Endothelial cell (in vitro differentiated cells): ENCODE results near the gene BRS3. TPM values are rescaled to one million over a fixed set of nuclear protein-coding genes. Genes with fewer than 3 reads are reported as not detected.

Experiments
- DNase-seq: peaks from one replicate; pipeline ENCODE4 v3.0.0; 2021; ENCODE audit warnings: low spot score
- H3K27ac Mint-ChIP-seq: one replicate; pipeline ENCODE4 v1.8.0; 2021; ENCODE audit warnings: mixed read lengths, inconsistent platforms; ENCODE audit not compliant: unreplicated experiment
- H3K27me3 Mint-ChIP-seq: one replicate; pipeline ENCODE4 v1.8.0; 2021; ENCODE audit warnings: mild to moderate bottlenecking, moderate library complexity, mixed read lengths, inconsistent platforms; ENCODE audit not compliant: unreplicated experiment
- H3K36me3 Mint-ChIP-seq: one replicate; pipeline ENCODE4 v1.8.0; 2021; ENCODE audit warnings: mild to moderate bottlenecking, low read depth, mixed read lengths, inconsistent platforms; ENCODE audit not compliant: unreplicated experiment
- H3K4me1 Mint-ChIP-seq: one replicate; pipeline ENCODE4 v1.8.0; 2021; ENCODE audit warnings: mild to moderate bottlenecking, mixed read lengths, inconsistent platforms; ENCODE audit not compliant: unreplicated experiment
- H3K4me3 Mint-ChIP-seq: one replicate; pipeline ENCODE4 v1.8.0; 2021; ENCODE audit warnings: mild to moderate bottlenecking, mixed read lengths, inconsistent platforms; ENCODE audit not compliant: unreplicated experiment
- H3K9me3 Mint-ChIP-seq: one replicate; pipeline ENCODE4 v1.8.0; 2021; ENCODE audit warnings: mixed read lengths, inconsistent platforms; ENCODE audit not compliant: unreplicated experiment
- total RNA-seq: library from RNA; stranded (reverse); fragmentation: NEBNext Ultra II Directional; extraction: Animal tissue kit (Norgen Biotek cat#: 25700); gene quantifications from one replicate; pipeline ENCODE4 v1.2.1, GENCODE V29; 2021; ENCODE audit not compliant: unreplicated experiment
- TF ChIP-seq, protein P1 (sequence below): fragments of 200-600 bp; sonication (generic); IDR thresholded peaks from one replicate; pipeline ENCODE4 v1.5.0; 2021; ENCODE audit warnings: antibody characterized with exemption; ENCODE audit not compliant: unreplicated experiment

The BRS3 gene
- total RNA-seq, 1 donor from 2014 or later: not detected

DNA sequence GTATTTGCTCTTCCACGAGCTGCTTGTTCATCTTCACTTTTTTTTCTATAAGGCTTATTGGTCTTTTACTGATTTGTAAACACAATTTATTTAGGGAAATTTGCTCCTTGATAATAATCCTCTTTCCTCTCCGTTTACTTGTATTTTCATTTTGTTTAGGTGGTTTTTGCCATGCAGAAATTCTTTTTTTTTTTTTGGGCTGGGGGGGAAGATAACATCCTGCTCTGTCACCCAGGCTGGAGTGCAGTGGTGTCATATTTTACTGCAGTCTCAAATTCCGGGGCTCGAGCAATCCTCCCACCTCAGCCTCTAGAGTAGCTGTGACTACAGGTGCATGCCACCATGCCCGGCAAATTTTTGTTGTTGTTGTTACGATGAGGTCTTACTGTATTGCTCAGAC is 31.6 kb upstream of the BRS3 start:
- H3K27me3 Mint-ChIP-seq: no peaks in the 10 kb centered on the region
- no peak for DNase-seq
- no peaks in the 10 kb centered on the region for H3K4me1 Mint-ChIP-seq
- H3K4me3 Mint-ChIP-seq: no peak overlapping the region
- TF ChIP-seq, protein P1, sequence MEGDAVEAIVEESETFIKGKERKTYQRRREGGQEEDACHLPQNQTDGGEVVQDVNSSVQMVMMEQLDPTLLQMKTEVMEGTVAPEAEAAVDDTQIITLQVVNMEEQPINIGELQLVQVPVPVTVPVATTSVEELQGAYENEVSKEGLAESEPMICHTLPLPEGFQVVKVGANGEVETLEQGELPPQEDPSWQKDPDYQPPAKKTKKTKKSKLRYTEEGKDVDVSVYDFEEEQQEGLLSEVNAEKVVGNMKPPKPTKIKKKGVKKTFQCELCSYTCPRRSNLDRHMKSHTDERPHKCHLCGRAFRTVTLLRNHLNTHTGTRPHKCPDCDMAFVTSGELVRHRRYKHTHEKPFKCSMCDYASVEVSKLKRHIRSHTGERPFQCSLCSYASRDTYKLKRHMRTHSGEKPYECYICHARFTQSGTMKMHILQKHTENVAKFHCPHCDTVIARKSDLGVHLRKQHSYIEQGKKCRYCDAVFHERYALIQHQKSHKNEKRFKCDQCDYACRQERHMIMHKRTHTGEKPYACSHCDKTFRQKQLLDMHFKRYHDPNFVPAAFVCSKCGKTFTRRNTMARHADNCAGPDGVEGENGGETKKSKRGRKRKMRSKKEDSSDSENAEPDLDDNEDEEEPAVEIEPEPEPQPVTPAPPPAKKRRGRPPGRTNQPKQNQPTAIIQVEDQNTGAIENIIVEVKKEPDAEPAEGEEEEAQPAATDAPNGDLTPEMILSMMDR: no peak
- H3K27ac Mint-ChIP-seq: no peak overlapping the region
- H3K36me3 Mint-ChIP-seq: no peaks in the 10 kb centered on the region
- no peaks in the 10 kb centered on the region for H3K9me3 Mint-ChIP-seq

DNA sequence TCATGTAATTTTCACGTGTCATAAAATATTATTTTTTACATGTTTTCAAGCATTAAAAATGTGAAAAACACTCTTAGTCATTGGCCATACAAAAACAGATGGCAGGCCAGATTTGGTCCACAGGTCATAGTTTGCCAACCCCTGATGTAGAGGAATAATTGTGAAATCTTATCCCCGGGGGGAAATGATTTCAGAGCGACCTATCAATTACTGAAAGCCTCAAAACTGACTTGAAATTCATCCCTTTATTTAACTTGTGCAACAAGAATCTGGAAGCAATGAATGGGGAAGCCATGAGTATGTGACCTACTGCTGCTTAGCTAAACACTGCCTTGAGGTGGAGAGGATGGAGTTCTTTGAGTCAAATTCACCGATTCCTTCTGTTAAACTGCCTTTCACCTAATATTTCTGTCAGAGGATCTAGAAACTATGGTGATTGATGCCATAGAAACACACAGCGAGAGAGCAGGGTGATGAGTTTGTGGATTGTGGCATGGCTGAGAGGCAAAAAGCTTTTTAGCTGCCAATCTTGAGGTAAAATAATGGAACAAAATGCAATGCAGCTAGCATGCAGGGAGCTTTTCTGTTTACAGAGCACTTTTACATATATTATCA is 30.3 kb upstream of the BRS3 start:
- Mint-ChIP-seq H3K36me3 (no peaks in the 10 kb centered on the region), H3K27ac (no peak overlapping the region), H3K9me3 (no peaks in the 10 kb centered on the region), H3K27me3 (no peaks in the 10 kb centered on the region), H3K4me1 (no peaks in the 10 kb centered on the region), H3K4me3 (no peak overlapping the region)
- no peak for DNase-seq
- TF ChIP-seq, protein P1: no peak

DNA sequence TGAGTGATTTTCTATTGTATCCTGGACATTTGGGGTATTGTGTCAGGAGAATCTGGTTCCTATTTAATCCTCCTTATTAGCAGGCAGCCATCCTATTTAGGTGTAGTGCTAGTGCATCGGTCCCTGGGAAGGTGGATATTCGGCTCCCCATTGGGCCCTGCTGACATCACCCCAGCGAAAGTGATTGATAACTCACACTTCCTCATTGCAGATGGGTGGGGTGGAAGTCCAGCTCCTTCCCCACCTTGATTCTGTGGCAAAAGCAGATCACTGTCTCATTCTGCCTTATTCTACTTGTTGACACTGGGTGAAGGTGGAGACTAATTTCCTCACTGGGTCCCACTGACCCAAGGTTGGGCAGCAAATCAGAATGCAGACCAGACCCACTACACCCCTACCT is 23.2 kb upstream of the BRS3 start:
- Mint-ChIP-seq H3K4me1 (peaks cover 12% of the 10 kb centered on the region), H3K36me3 (no peaks in the 10 kb centered on the region)

DNA sequence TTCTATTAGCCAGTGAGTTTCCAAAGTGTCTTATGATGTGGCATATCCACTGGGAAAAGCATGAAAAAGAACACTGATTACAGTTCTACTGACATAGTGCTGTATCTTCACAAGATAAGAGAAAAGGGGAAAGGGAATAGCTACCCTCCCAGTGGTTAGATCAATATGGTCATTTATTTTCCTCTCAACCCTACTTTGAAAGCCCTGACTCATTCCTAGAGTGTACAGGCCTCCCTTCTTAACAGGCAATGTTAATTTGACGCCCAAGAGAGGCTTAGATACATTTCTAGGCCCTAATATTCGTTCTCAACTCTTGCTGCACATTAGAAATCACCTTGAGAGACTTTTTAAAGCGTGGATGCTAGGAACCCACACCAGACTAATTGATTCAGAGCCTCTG is 20.4 kb upstream of the BRS3 start:
- TF ChIP-seq, protein P1: no peak
- Mint-ChIP-seq H3K9me3 (no peaks in the 10 kb centered on the region), H3K4me1 (peaks cover 12% of the 10 kb centered on the region), H3K27me3 (peaks cover 3% of the 10 kb centered on the region), H3K4me3 (no peak overlapping the region), H3K36me3 (no peaks in the 10 kb centered on the region), H3K27ac (no peak overlapping the region)
- DNase-seq: no peak

More for the DNA sequence above, 23.2 kb upstream of the BRS3 start:
- H3K4me3 Mint-ChIP-seq: no peak overlapping the region
- no peaks in the 10 kb centered on the region for H3K27me3 Mint-ChIP-seq
- no peak overlapping the region for H3K27ac Mint-ChIP-seq
- H3K9me3 Mint-ChIP-seq: no peaks in the 10 kb centered on the region
- no peak for DNase-seq
- TF ChIP-seq, protein P1: no peak

DNA sequence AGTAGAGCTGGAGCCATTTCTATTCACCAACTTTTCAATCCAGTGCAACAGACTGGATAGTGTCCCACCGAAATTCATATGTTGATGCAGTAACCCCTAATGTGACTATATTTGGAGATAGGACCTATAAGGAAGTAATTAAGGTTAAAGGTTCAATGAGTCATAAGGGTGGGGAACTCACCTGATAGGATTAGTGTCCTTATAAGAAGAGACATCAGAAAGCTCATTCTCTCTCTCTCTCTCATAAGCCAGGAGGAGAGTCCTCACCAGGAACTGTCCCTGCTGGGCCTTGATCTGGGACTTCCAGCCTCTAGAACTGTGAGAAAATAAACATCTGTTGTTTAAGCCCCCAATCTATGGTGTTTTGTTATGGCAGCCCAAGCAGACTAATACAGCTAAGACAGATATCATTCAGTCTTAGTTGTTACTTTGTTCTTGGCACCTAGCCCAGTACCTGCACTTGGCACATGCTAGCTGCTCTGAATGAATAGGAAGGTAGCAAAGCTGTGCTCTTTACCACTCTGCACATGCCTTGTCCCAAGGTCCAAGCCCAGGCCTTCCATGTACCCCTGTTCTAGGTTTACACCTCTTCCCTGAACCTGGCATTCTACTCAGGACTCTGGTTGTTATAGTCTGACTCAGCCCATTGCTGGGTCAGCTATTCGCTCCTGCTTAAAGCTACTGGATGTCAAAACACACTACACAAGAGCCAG is 19.2 kb upstream of the BRS3 start:
- Mint-ChIP-seq H3K4me3 (no peak overlapping the region), H3K27me3 (peaks cover 3% of the 10 kb centered on the region), H3K9me3 (no peaks in the 10 kb centered on the region)

More for the DNA sequence above, 19.2 kb upstream of the BRS3 start:
- no peaks in the 10 kb centered on the region for H3K36me3 Mint-ChIP-seq
- peaks cover 12% of the 10 kb centered on the region for H3K4me1 Mint-ChIP-seq
- H3K27ac Mint-ChIP-seq: no peak overlapping the region
- DNase-seq: no peak
- TF ChIP-seq, protein P1: no peak
